ENCODE results near the gene GULP1. TPM values are rescaled to one million over a fixed set of nuclear protein-coding genes. Genes with fewer than 3 reads are reported as not detected.

Gene GULP1
- total RNA-seq, 1 experiment from 2014 or later: 75.1 TPM

GRCh38 chr2:188570370-188570769, 278.7 kb downstream of the GULP1 start:
- H3K9me3 Mint-ChIP-seq: no peaks in the 10 kb centered on the region

More at GRCh38 chr2:188570370-188570769, 278.7 kb downstream of the GULP1 start:
- no peak overlapping the region for H3K4me3 Mint-ChIP-seq
- peaks cover 4% of the 10 kb centered on the region for H3K4me1 Mint-ChIP-seq
- ChIA-PET POLR2A (no interaction called here), CTCF (no interaction called here)
- TF ChIP-seq CREM (CRISPR knock-in tag; IDR thresholded peaks at IDR 0.05): no peak
- TF ChIP-seq JUN (CRISPR knock-in tag; IDR thresholded peaks at IDR 0.05): no peak
- TF ChIP-seq TP53 (CRISPR knock-in tag; IDR thresholded peaks at IDR 0.05): no peak
- TF ChIP-seq ZNF138 (CRISPR knock-in tag; conservative IDR thresholded peaks at IDR 0.05): no peak
- no peak for TF ChIP-seq E2F1 (CRISPR knock-in tag; IDR thresholded peaks at IDR 0.05)
- no peak for TF ChIP-seq E2F5 (CRISPR knock-in tag; IDR thresholded peaks at IDR 0.05)
- TF ChIP-seq PRDM15 (CRISPR knock-in tag; IDR thresholded peaks at IDR 0.05): no peak
- no peak for TF ChIP-seq NFYB (CRISPR knock-in tag; conservative IDR thresholded peaks at IDR 0.05; ENCODE audit: low read depth)
- TF ChIP-seq ZSCAN18 (CRISPR knock-in tag; IDR thresholded peaks at IDR 0.05): no peak
- no peak for TF ChIP-seq ZNF416 (CRISPR knock-in tag; IDR thresholded peaks at IDR 0.05)
- TF ChIP-seq ATF1 (CRISPR knock-in tag; IDR thresholded peaks at IDR 0.05): no peak
- TF ChIP-seq NR2C2 (CRISPR knock-in tag; IDR thresholded peaks at IDR 0.05): no peak
- no peak for TF ChIP-seq TEAD1 (CRISPR knock-in tag; IDR thresholded peaks at IDR 0.05)
- no peak for TF ChIP-seq ZNF532 (CRISPR knock-in tag; IDR thresholded peaks at IDR 0.05; ENCODE audit: borderline replicate concordance)
- TF ChIP-seq AR (CRISPR knock-in tag; IDR thresholded peaks at IDR 0.05): no peak
- peaks cover 14% of the 10 kb centered on the region for H3K36me3 Mint-ChIP-seq
- ATAC-seq (no peak), DNase-seq (ENCODE audit: low spot score) (no peak)
- H3K27me3 Mint-ChIP-seq (ENCODE audit: low read depth): no peaks in the 10 kb centered on the region
- no peak overlapping the region for H3K27ac Mint-ChIP-seq

All from WTC11 (cell line).